BLaER1 treated with 17β-estradiol and CSF1 and Interleukin-3, amounts not matched to agents 10 nM and 100 nM (cell line): ENCODE data around the gene VPS35L.

Experiments
- H3K27ac ChIP-seq, 11 experiments: shearing (Covaris generic); formaldehyde crosslinking; 2 replicates each; pipeline ENCODE4 v1.8.1; 2022
- H3K27me3 ChIP-seq, 11 experiments: shearing (Covaris generic); formaldehyde crosslinking; 2 replicates each; pipeline ENCODE4 v1.8.1; 2022
- H3K36me3 ChIP-seq, 11 experiments: shearing (Covaris generic); formaldehyde crosslinking; 2 replicates each; pipeline ENCODE4 v1.8.1; 2022
- H3K4me1 ChIP-seq, 10 experiments: shearing (Covaris generic); formaldehyde crosslinking; 2 replicates each; pipeline ENCODE4 v1.8.1; 2022
- H3K4me2 ChIP-seq, 11 experiments: shearing (Covaris generic); formaldehyde crosslinking; 2 replicates each; pipeline ENCODE4 v1.8.1; 2022
- H3K4me3 ChIP-seq, 10 experiments: shearing (Covaris generic); formaldehyde crosslinking; 2 replicates each; pipeline ENCODE4 v1.8.1; 2022
- H3K9ac ChIP-seq, 11 experiments: shearing (Covaris generic); formaldehyde crosslinking; 2 replicates each; pipeline ENCODE4 v1.8.1; 2022
- H3K9me3 ChIP-seq, 11 experiments: shearing (Covaris generic); formaldehyde crosslinking; replicated peaks in 1 of 11; 2 replicates each; pipeline ENCODE4 v1.8.1; 2022
- H4K20me1 ChIP-seq, 11 experiments: shearing (Covaris generic); formaldehyde crosslinking; 2 replicates each; pipeline ENCODE4 v1.8.1; 2022
- Cebpa-rat ChIP-seq, 11 experiments: shearing (Covaris generic); IDR thresholded peaks; 2 replicates each; pipeline ENCODE4 v1.8.1; 2022

VPS35L gene

GRCh38 chr16:19681637-19682036 lies 126.1 kb downstream of the VPS35L start:
- no peaks in the 10 kb centered on the region for H4K20me1 ChIP-seq
- no peaks in the 10 kb centered on the region for H3K4me1 ChIP-seq
- no peak for TF ChIP-seq Cebpa-rat (IDR thresholded peaks at IDR 0.05)
- H3K27me3 ChIP-seq: no peaks in the 10 kb centered on the region
- no peak overlapping the region for H3K4me3 ChIP-seq
- no peak overlapping the region for H3K4me2 ChIP-seq
- H3K9ac ChIP-seq: no peak overlapping the region
- peaks cover 18 to 71% (median 34%) of the 10 kb centered on the region in 11 experiments for H3K36me3 ChIP-seq
- peaks cover 20 to 27% (median 24%) of the 10 kb centered on the region in 11 experiments for H3K9me3 ChIP-seq
- no peak overlapping the region for H3K27ac ChIP-seq

GRCh38 chr16:19683453-19684236 lies 128.1 kb downstream of the VPS35L start:
- TF ChIP-seq Cebpa-rat (IDR thresholded peaks at IDR 0.05): no peak
- Histone ChIP-seq H3K27me3 (no peaks in the 10 kb centered on the region), H3K4me2 (no peak overlapping the region), H3K27ac (no peak overlapping the region), H3K4me3 (no peak overlapping the region), H3K9me3 (peaks cover 20 to 27% (median 24%) of the 10 kb centered on the region in 11 experiments), H3K4me1 (peaks cover 5 to 9% (median 7%) of the 10 kb centered on the region in 10 experiments), H3K36me3 (peaks cover 18 to 75% (median 34%) of the 10 kb centered on the region in 11 experiments), H4K20me1 (peaks cover 0 to 9% (median 0%) of the 10 kb centered on the region in 11 experiments; a peak in 2 of 22 replicates), H3K9ac (no peak overlapping the region)

- no peak for TF ChIP-seq Cebpa-rat (IDR thresholded peaks at IDR 0.05)
These were observed 129.7 kb downstream of the VPS35L start for GRCh38 chr16:19685176-19685575.

GRCh38 chr16:19687279-19687678 lies 131.8 kb downstream of the VPS35L start:
- TF ChIP-seq Cebpa-rat (IDR thresholded peaks at IDR 0.05): no peak
- Histone ChIP-seq H3K27me3 (no peaks in the 10 kb centered on the region), H3K9ac (no peak overlapping the region), H4K20me1 (peaks cover 0 to 9% (median 0%) of the 10 kb centered on the region in 11 experiments; a peak in 2 of 22 replicates), H3K4me2 (no peak overlapping the region), H3K9me3 (peaks cover 20 to 27% (median 24%) of the 10 kb centered on the region in 11 experiments), H3K27ac (no peak overlapping the region), H3K4me3 (no peak overlapping the region), H3K36me3 (peaks cover 20 to 66% (median 42%) of the 10 kb centered on the region in 11 experiments), H3K4me1 (peaks cover 32 to 40% (median 38%) of the 10 kb centered on the region in 10 experiments)

More at GRCh38 chr16:19685176-19685575, 129.7 kb downstream of the VPS35L start:
- Histone ChIP-seq H3K9ac (no peak overlapping the region), H3K4me3 (no peak overlapping the region), H3K27ac (no peak overlapping the region), H3K4me2 (no peak overlapping the region), H3K4me1 (peaks cover 21 to 23% (median 22%) of the 10 kb centered on the region in 10 experiments), H3K27me3 (no peaks in the 10 kb centered on the region), H4K20me1 (peaks cover 0 to 9% (median 0%) of the 10 kb centered on the region in 11 experiments; a peak in 2 of 22 replicates), H3K36me3 (peaks cover 18 to 70% (median 34%) of the 10 kb centered on the region in 11 experiments), H3K9me3 (peaks cover 20 to 27% (median 24%) of the 10 kb centered on the region in 11 experiments)

GRCh38 chr16:19688396-19689024 lies 133.0 kb downstream of the VPS35L start:
- no peaks in the 10 kb centered on the region for H3K27me3 ChIP-seq
- no peak overlapping the region for H3K9ac ChIP-seq
- no peak overlapping the region for H3K4me3 ChIP-seq
- H3K4me2 ChIP-seq: peak overlapping the region; percentile 31 to 81 (median 61)
- no peak overlapping the region for H3K27ac ChIP-seq
- H3K4me1 ChIP-seq: peaks cover 32 to 40% (median 38%) of the 10 kb centered on the region in 10 experiments
- no peak for TF ChIP-seq Cebpa-rat (IDR thresholded peaks at IDR 0.05)
- H3K9me3 ChIP-seq: peaks cover 17 to 22% (median 20%) of the 10 kb centered on the region in 11 experiments
- peaks cover 11 to 61% (median 38%) of the 10 kb centered on the region in 11 experiments for H3K36me3 ChIP-seq
- H4K20me1 ChIP-seq: peaks cover 0 to 9% (median 0%) of the 10 kb centered on the region in 11 experiments; a peak in 2 of 22 replicates

GRCh38 chr16:19689342-19689741 lies 133.8 kb downstream of the VPS35L start:
- Histone ChIP-seq H3K4me3 (no peak overlapping the region), H3K36me3 (peaks cover 6 to 56% (median 32%) of the 10 kb centered on the region in 11 experiments; a peak in 21 of 22 replicates), H3K4me2 (peak overlapping the region in 10 of 11 experiments; percentile 31 to 81 (median 62); a peak in 17 of 22 replicates)

GRCh38 chr16:19690196-19690595 lies 134.7 kb downstream of the VPS35L start:
- H3K4me1 ChIP-seq: peaks cover 32 to 41% (median 38%) of the 10 kb centered on the region in 10 experiments
- H3K27me3 ChIP-seq: no peaks in the 10 kb centered on the region
- H3K4me3 ChIP-seq: no peak overlapping the region
- no peak for TF ChIP-seq Cebpa-rat (IDR thresholded peaks at IDR 0.05)
- H3K27ac ChIP-seq: peak overlapping the region in 3 of 11 experiments; percentile 13 to 16 (median 15); a peak in 5 of 22 replicates
- peaks cover 0 to 9% (median 0%) of the 10 kb centered on the region in 11 experiments; a peak in 5 of 22 replicates for H4K20me1 ChIP-seq
- H3K9ac ChIP-seq: peak overlapping the region in 1 of 11 experiments; percentile 29; a peak in 1 of 22 replicates
- peak overlapping the region; percentile 31 to 81 (median 60); a peak in 19 of 22 replicates for H3K4me2 ChIP-seq
- peaks cover 0 to 50% (median 23%) of the 10 kb centered on the region in 11 experiments; a peak in 21 of 22 replicates for H3K36me3 ChIP-seq
- H3K9me3 ChIP-seq: peaks cover 3 to 6% (median 4%) of the 10 kb centered on the region in 11 experiments

More at GRCh38 chr16:19689342-19689741, 133.8 kb downstream of the VPS35L start:
- Histone ChIP-seq H4K20me1 (peaks cover 0 to 9% (median 0%) of the 10 kb centered on the region in 11 experiments; a peak in 3 of 22 replicates), H3K4me1 (peaks cover 32 to 40% (median 38%) of the 10 kb centered on the region in 10 experiments), H3K9ac (peak overlapping the region in 1 of 11 experiments; percentile 15; a peak in 1 of 22 replicates), H3K9me3 (peaks cover 11 to 14% (median 12%) of the 10 kb centered on the region in 11 experiments), H3K27ac (no peak overlapping the region), H3K27me3 (no peaks in the 10 kb centered on the region)
- TF ChIP-seq Cebpa-rat (IDR thresholded peaks at IDR 0.05): no peak

- Histone ChIP-seq H3K27ac (peak overlapping the region in 7 of 11 experiments; percentile 27 to 53 (median 43); a peak in 11 of 22 replicates), H3K9me3 (no peaks in the 10 kb centered on the region), H3K9ac (peak overlapping the region in 2 of 11 experiments; percentile 11 to 21; a peak in 1 of 22 replicates), H3K27me3 (no peaks in the 10 kb centered on the region), H3K4me1 (peaks cover 42 to 52% (median 47%) of the 10 kb centered on the region in 10 experiments), H4K20me1 (peaks cover 0 to 14% (median 4%) of the 10 kb centered on the region in 11 experiments; a peak in 10 of 22 replicates), H3K36me3 (peaks cover 0 to 39% (median 15%) of the 10 kb centered on the region in 11 experiments; a peak in 19 of 22 replicates), H3K4me2 (peak overlapping the region in 10 of 11 experiments; percentile 4 to 81 (median 33); a peak in 18 of 22 replicates), H3K4me3 (no peak overlapping the region)
- TF ChIP-seq Cebpa-rat (IDR thresholded peaks at IDR 0.05): no peak
These were observed 135.7 kb downstream of the VPS35L start for GRCh38 chr16:19691161-19691711.
